Cerebellar cortex (tissue), 1 donor: ENCODE measurements around the gene ATG4A.

Source experiments
- DNase-seq: peaks from one replicate; pipeline ENCODE4 v3.0.0-alpha.2; 2015; ENCODE audit warnings: low spot score

ATG4A gene

GRCh38 chrX:108123591-108124366, 32.2 kb downstream of the ATG4A start:
- peak; percentile 59 for DNase-seq

- no peak for DNase-seq
Observed at GRCh38 chrX:108126661-108127060, 35.1 kb downstream of the ATG4A start.

- no peak for DNase-seq
Observed at GRCh38 chrX:108127152-108127551, 35.6 kb downstream of the ATG4A start.

- no peak for DNase-seq
Observed at GRCh38 chrX:108130889-108131288, 39.3 kb downstream of the ATG4A start.

GRCh38 chrX:108131471-108131870, 39.9 kb downstream of the ATG4A start:
- no peak for DNase-seq

GRCh38 chrX:108132034-108132433, 40.5 kb downstream of the ATG4A start:
- no peak for DNase-seq

- DNase-seq = no peak
Observed at GRCh38 chrX:108132876-108133275, 41.3 kb downstream of the ATG4A start.

- DNase-seq = no peak
Observed at GRCh38 chrX:108134724-108135123, 43.1 kb downstream of the ATG4A start.

- no peak for DNase-seq
Observed at GRCh38 chrX:108138814-108139702, 47.5 kb downstream of the ATG4A start.

GRCh38 chrX:108148524-108148923, 56.9 kb downstream of the ATG4A start:
- DNase-seq = no peak

- no peak for DNase-seq
Observed at GRCh38 chrX:108156082-108156481, 64.5 kb downstream of the ATG4A start.

- no peak for DNase-seq
Observed at GRCh38 chrX:108156934-108157466, 65.4 kb downstream of the ATG4A start.

- DNase-seq = no peak
Observed at GRCh38 chrX:108157628-108158027, 66.0 kb downstream of the ATG4A start.

- DNase-seq = no peak
Observed at GRCh38 chrX:108159028-108159670, 67.6 kb downstream of the ATG4A start.

GRCh38 chrX:108160309-108160708, 68.7 kb downstream of the ATG4A start:
- no peak for DNase-seq

- DNase-seq = no peak
Observed at GRCh38 chrX:108162265-108162664, 70.7 kb downstream of the ATG4A start.

- DNase-seq = no peak
Observed at GRCh38 chrX:108163333-108164082, 71.9 kb downstream of the ATG4A start.

GRCh38 chrX:108165383-108166111, 74.0 kb downstream of the ATG4A start:
- DNase-seq = peak; percentile 11

- no peak for DNase-seq
Observed at GRCh38 chrX:108167211-108167872, 75.8 kb downstream of the ATG4A start.
